NT2/D1 (cell line): ENCODE data around the gene TCERG1L.

Source experiments
- SUZ12 ChIP-seq: IDR thresholded peaks from 2 replicates; pipeline ENCODE4 v1.6.1; 2011; ENCODE audit not compliant: insufficient read length, insufficient read depth; ENCODE audit errors: extremely low read depth
- YY1 ChIP-seq: IDR thresholded peaks from 2 replicates; pipeline ENCODE4 v1.6.1; 2011; ENCODE audit not compliant: insufficient read length, insufficient read depth
- ZNF274 ChIP-seq: IDR thresholded peaks from 2 replicates; pipeline ENCODE4 v1.6.1; 2011; ENCODE audit warnings: mild to moderate bottlenecking, low read depth, low read length

DNA sequence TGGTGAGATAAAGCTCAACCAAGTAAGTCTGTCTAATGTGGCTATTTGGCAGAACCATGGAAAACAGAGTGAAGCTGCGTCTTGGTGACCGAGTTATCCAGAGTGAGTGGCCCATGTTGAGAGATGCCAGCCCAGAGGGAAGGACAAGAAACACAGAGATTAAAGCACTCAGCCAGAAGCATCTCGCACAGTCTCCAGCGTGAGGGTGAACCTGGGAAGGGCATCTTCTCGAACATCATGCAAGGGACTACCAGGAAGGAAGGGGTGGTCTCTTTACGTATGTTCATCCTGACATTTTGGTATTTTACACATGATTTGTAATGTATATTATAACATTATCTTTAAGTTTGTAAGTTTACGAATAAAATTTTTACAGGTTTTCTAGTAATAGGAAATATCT lies 146.4 kb downstream of the TCERG1L start:
- TF ChIP-seq YY1, result no peak
- TF ChIP-seq SUZ12, result no peak
- no peak for TF ChIP-seq ZNF274
